Smooth muscle cell of bladder (primary cell): Measurements from ENCODE around the gene SPTAN1. TPM values are rescaled to one million over a fixed set of nuclear protein-coding genes. Genes with fewer than 3 reads are reported as not detected.

ENCODE experiments used
- total RNA-seq: library from RNA; depleted of rRNA; stranded (reverse); fragments of >200 nt; gene quantifications from 2 replicates; pipeline ENCODE4 v1.2.3, GENCODE V29; 2014

Gene SPTAN1
- total RNA-seq = 321 and 365 TPM in 2 replicates

GRCh38 chr9:128552153-128552743 is at the start of gene SPTAN1:
Gene SPTAN1 (plus strand): TSS chr9:128552587. CDS start chr9:128566741, 14,154 bp downstream.

GRCh38 chr9:128504485-128505413 is 47.6 kb upstream of the SPTAN1 start, which contains the start of gene GLE1:
Gene GLE1 (plus strand): TSS chr9:128504719. CDS start chr9:128504806, 87 bp downstream.

DNA sequence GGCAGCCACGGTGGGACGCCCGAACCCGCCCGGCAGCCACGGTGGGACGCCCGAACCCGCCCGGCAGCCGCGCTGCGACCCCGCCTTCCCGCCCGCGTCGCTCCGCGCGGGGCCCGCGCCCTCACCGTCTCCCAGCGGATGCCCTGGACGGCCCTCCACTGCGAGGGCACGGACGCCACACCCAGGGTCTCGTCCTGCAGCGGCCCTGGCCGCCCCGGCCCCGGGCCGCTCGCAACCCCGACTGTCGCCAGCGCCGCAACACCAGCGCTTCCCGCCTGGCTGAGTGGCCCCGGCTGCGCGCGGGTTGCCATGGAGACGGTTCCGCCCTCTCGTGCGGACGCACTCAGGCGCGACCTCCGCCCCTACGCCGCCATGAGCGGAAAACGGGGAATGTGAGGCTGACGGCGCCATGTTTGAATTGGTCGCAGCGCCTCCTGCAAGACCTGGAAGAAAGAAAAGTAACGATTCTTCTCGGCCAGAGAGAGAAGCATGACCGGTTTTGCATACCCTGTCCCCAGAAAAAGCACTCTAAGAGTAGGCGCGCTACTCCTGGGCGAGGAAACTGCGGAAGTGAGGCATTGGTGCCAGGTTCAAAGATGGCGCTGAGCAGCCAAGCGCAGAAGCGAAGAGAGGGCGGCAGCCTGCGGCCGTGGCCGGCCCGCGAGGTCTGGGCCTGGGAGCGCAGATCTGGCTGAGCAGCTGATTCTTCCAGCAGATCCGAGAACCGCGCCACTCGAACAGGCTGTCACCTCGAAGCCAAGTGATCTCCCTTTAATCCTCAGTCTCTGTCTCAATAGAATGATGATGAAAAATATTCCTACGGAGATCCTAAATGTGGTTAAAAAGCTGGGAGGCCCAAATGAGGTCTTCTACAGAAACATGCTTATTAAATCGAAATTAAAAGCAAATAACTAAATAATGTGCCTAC is 104.3 kb downstream of the SPTAN1 start, which contains the start of gene DYNC2I2:
Gene DYNC2I2 (minus strand): TSS at position 432 of the 928 bp plus-strand sequence. CDS start 121 bp downstream, at position 311.

Other genes with a start within 250 kb of the SPTAN1 start
- gene TRUB2, start 230.1 kb upstream of the SPTAN1 start, total RNA-seq = 17.5 and 18.0 TPM in 2 replicates
- 16.2 and 17.2 TPM in 2 replicates for gene COQ4, start 229.7 kb upstream of the SPTAN1 start, total RNA-seq
- 10.2 and 14.2 TPM in 2 replicates for gene SLC27A4, start 212.1 kb upstream of the SPTAN1 start, total RNA-seq
- 30.3 and 32.9 TPM in 2 replicates for gene URM1, start 181.2 kb upstream of the SPTAN1 start, total RNA-seq
- 71.5 and 120 TPM in 2 replicates for gene CERCAM, start 131.7 kb upstream of the SPTAN1 start, total RNA-seq
- 30.0 and 39.2 TPM in 2 replicates for gene ODF2, start 96.6 kb upstream of the SPTAN1 start, total RNA-seq
- 16.6 and 20.1 TPM in 2 replicates for gene GLE1, start 47.9 kb upstream of the SPTAN1 start, total RNA-seq
- 23.5 and 25.1 TPM in 2 replicates for gene DYNC2I2, start 104.3 kb downstream of the SPTAN1 start, total RNA-seq
- gene SET, start 136.6 kb downstream of the SPTAN1 start, total RNA-seq = 559 and 567 TPM in 2 replicates
- 0.55 and 0.85 TPM in 2 replicates for gene PKN3, start 149.9 kb downstream of the SPTAN1 start, total RNA-seq
- gene ZDHHC12, start 171.5 kb downstream of the SPTAN1 start, total RNA-seq = 25.1 and 30.2 TPM in 2 replicates
- gene ZER1, start 219.3 kb downstream of the SPTAN1 start, total RNA-seq = 15.5 and 20.5 TPM in 2 replicates
- 6.8 and 10.2 TPM in 2 replicates for gene TBC1D13, start 234.7 kb downstream of the SPTAN1 start, total RNA-seq